Posterior vena cava (tissue), 2 donors: ENCODE results near the gene FUCA2. TPM values are rescaled to one million over a fixed set of nuclear protein-coding genes. Genes with fewer than 3 reads are reported as not detected.
"Not testable (repeated sequence)": the region's sequence is repeated elsewhere in the genome, so short reads cannot be mapped to it uniquely, and the experiment has no call there.

Source experiments
- DNase-seq: peaks from one replicate; pipeline ENCODE4 v3.0.0-alpha.2; 2020; ENCODE audit warnings: low spot score
- intact Hi-C, 2 donors: fragments of 100-400 bp; cut with DNase I; formaldehyde crosslinking; loops; one replicate each; pipeline versions ENCODE4 v1.14.1 to v1.14.2; 2022 to 2023
- total RNA-seq, 2 donors: library from RNA; stranded (reverse); fragmentation: NEBNext Ultra II Directional; extraction: Animal tissue kit (Norgen Biotek cat#: 25700); gene quantifications; one replicate each; pipeline ENCODE4 v1.2.1, GENCODE V29; 2021
- donor health status: DM: yes; HTN: yes; CAD: no.
- donor health status: DM: yes; HTN: yes; CAD: no.

Gene FUCA2
- total RNA-seq, 2 donors from 2014 or later = 41.4 to 49.6 TPM

DNA sequence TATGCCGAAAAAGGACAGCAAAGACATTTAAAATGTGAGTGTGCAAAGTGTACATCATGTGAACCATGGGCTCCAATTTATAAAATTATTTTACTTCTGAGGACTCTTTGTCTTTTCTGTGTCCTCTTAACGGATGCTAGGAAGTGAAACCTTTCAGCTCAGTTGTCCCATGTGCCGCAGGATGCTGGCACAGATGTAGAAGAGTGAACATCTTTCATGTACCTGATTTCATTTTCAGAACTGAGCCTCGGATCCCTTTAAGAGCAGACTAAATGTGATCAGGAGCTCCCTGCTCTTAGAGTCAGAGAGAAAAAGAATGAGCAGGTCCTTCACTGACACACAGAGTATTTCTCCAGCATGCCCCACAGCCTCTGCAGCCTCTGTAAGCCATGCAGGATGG lies 27.6 kb upstream of the FUCA2 start:
- no peak for DNase-seq
- intact Hi-C loops = no loop called here

DNA sequence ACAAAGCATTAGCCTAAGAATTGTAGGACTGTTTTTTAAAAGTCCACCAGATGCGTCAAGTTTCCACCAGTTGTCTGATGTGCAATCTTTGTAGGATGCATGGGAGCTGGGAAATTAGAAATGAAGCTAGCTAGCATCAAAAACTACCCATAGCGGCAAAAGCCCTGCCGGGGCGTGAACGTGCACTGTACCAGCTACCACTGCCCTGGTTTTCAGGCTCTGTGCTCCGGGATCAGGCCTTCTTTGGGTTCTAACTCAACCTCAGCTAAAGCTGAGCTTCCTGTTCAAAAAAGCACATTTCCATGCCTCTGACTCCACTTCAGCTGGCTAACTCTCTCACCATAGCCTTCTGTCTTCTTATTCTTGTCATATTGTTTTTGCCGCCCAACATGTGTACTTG lies 26.9 kb upstream of the FUCA2 start:
- intact Hi-C loops = no loop called here
- DNase-seq = no peak

DNA sequence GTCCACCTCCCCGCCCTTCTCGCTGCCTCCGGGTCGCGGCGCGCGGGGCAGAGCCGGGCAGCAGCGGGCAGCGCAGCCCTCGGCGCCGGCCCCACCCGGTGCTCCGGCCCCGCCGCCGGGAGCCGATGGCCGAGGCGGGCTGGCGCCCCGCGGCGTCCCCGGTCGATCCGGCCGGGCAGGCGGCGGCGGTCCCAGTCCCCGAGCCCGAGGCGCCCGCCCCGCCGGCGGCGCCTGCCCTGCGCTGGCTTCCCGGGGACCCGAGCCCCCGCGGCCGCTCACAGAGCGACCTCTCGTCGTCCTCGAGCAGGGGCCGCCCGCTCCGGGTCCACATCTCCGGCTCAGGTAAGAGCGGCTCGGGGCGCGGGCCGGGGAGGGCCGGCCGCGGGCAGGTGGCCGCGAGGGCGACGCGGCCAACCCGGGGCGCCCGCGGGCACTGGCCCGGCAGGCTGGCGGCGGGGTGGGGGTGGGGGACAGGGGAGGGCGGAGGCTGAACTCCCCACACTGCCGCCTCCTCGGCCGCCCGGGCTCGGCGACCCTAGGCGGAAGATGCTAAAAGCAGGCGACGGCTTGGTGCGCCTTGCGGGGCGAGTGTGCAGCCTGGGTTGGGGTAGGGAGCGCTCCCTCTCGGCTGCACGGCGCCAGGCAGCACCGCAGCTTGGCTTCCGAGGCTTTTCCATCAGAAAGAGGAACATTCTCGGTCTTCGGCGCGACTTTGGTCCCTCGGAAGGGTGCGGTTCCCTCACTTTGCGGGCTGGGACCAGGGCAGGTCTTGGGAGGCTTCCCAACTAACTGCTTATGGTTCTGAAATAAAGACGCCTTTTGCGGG lies 25.6 kb upstream of the FUCA2 start:
- DNase-seq = peak; percentile 91
- intact Hi-C loops = no loop called here

- intact Hi-C loops = no loop called here
- DNase-seq = peak; percentile 86
Observed at GRCh38 chr6:143536461-143536865, 24.9 kb upstream of the FUCA2 start.

GRCh38 chr6:143535189-143535614 lies 23.7 kb upstream of the FUCA2 start:
- intact Hi-C loops = no loop called here
- DNase-seq = no peak

DNA sequence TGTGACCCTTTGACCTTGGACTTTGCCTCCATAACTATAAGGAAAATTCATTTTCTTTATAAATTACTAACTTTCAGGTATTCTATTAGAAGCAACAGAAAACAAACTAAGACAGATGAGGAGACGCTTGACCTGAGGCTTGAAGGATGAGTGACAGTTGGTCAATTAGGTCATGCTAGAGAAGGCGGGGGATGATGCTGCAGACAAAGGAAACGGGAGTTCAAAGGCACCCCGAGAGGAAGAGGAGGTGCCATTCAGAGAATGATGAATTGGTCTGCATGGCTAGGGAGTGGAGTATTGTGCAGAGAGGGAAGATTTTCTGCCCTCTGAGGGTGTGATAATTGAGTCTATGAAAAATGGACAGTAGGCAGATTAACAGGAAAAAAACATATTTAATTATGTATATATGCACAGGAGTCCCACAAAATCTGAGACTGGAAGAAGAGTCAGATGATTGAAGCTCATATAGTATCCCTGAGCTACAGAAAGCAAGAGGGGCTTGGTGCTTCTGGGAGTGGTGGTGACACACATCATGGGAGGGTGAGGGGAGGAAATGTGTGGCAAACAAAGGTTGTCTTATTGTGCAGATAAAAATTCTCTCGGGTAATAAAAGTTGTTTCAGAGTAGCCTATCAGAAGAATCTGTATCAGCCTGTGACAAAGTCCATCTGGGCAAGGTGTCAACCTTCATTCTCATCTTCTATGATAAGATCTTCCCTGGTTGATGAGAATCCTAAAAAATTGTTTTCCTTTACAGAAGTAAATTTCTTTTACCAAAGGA lies 20.4 kb upstream of the FUCA2 start:
- DNase-seq = no peak
- intact Hi-C loops = no loop called here

DNA sequence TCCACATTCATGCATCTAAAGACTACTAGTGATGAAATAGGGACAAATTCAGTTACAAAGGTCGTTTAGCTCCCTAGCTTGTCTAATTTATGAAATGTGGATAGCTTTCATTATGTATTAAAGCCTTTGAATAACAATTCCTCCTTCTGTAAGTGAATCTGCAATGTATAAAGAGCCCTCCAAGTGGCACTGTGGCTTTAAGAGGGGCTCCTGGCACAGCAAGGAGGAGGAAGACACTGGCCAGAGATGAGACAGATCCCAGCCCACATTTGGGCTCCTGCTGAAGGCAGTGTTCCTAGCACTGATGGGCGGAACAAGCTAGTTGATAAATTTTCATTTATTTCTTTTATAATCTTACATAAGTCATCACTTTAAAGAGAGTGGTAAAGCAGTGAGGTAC lies 17.6 kb upstream of the FUCA2 start:
- intact Hi-C loops = no loop called here
- no peak for DNase-seq

DNA sequence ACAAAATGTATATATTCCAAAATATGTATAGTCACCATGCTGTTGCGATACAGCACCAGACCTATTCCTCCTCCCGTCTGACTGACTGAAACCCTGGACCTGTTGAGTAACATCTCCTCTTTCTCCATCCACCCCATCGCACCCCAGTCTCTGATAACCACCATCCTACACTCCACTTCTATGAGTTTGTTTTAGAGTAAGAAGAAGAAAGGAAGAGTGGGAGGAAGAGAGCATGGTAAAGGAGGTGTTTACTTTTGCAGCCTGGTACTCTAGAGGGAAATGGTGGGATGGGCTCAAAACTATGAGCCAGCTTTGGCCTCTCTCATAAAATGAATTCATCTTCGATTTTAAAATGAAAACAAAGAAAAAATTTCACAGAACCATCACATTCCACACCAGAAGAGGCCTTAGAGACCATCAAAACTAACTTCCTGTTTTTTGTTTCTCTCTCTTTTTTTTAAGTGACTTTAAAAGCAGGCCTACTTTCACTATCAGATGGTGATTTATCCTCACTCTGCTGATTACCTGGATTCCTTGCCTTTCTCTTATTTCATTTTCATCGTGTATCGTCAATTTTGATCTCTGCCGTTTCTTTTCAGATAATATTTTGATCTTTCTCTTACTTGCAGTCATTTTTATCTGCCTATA lies 16.8 kb upstream of the FUCA2 start:
- intact Hi-C loops = no loop called here
- DNase-seq = no peak

DNA sequence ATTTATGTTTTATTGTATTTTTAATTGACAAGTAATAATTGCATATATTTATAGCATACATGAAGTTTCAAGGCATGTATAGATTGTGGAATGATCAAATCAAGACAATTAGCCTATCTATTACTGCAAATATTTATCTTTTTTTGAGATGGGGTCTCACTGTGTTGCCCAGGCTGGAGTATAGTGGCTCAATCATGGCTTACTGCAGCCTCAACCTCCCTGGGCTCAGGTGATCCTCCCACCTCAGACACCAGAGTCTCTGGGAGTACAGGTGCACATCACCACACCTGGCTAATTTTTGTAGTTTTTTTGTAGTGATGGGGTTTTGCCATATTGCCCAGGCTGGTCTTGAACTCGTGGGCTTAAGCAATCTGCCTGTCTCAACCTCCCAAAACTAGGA lies 16.2 kb upstream of the FUCA2 start:
- no peak for DNase-seq
- intact Hi-C loops = no loop called here

DNA sequence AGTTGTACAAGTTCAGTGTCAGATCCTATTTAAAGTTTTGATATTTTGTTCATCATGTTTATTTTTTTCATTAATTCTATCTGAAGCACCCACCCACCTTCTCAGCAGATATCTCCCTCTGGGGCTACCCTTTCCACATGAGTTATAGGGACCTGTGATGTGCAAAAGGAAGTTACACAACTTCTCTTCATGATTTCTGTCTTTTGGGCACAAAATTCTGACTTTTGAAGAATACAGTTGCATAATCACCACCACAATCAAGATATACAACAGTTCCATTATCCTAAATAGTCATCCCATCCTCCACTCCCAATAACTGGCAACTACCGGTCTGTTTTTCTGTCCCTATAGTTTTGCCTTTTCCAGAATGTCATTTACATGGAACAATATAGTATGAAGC lies 13.8 kb upstream of the FUCA2 start:
- intact Hi-C loops = no loop called here
- DNase-seq = no peak

DNA sequence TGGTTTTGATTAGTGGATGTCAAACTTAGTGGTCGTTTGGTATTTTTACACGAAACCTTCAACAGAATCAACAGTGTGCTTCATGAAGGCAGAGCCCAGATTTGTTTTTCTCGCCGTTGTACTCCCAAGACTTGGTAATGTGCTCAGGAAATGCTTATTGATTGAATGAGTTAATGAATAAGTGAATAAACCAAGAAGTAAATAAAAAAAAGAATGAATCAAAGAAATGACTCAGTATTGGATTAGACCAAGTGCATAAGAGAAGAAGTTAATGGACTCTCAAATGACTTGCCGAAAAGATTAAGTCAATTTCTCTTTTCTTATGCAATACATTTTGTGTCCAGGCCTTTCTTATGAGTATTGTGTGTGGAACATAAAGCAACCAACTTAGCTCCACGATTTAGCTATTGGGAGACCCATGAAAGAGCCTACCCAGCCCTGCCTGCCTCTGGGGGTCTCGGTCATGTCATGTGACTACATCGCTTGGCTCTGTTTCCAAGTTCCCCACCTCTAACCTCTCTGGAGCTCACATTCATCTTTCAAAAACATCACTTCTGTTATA lies 10.6 kb upstream of the FUCA2 start:
- intact Hi-C loops = no loop called here

DNA sequence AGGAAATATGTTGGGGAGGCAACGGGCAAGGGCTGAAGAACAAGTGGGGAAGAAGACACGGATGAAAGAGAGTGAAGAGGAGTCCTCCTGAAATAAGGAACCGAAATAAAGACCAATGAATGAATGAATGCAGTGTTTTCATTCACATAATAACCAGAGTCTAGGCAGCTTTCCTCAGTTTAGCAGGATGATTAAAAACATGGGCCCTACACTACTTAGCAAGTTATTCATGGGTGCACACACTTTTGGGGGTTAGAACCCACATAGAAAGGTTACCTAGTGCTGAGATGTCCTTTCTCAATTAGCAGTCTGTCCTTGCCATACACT lies 5.9 kb upstream of the FUCA2 start:
- intact Hi-C loops = no loop called here
- DNase-seq = no peak

More for the DNA sequence above, 10.6 kb upstream of the FUCA2 start:
- DNase-seq = no peak

DNA sequence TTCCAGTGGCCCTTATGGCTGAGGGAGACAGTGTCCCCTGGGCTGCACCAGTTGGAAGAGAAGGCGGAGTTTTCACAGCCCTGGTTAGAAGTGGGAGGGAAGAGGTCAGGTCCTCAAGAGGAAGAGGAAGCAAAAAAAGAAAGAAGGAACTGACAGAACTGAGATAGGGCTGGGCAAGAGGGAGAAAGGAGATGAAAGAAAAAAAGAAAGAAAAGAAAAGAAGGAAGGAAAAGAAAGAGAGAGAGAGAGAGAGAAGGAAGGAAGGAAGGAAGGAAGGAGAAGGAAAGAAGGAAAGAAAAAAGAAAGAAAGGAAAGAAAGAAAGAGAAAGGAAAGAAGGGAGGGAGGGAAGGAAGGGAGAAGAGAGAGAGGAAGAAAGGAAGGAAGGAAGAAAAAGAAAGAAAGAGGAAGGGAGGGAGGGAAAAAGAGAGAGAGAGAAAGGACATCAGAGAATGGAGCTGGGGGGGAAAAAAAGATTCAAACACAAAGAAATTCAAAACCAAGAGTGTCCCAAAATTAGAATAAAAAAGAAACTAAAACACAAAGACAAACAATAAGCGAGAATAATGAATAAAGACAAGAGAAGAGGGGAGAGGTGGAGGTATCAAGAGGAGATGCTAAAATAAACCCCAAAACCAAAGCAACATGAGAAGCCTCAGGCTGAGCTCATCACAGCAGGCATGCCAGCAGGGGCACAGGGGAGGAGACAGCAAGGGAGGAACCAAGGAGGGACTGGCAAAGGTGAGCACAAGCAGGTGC lies 5.3 kb upstream of the FUCA2 start:
- intact Hi-C loops = no loop called here
- no peak for DNase-seq

DNA sequence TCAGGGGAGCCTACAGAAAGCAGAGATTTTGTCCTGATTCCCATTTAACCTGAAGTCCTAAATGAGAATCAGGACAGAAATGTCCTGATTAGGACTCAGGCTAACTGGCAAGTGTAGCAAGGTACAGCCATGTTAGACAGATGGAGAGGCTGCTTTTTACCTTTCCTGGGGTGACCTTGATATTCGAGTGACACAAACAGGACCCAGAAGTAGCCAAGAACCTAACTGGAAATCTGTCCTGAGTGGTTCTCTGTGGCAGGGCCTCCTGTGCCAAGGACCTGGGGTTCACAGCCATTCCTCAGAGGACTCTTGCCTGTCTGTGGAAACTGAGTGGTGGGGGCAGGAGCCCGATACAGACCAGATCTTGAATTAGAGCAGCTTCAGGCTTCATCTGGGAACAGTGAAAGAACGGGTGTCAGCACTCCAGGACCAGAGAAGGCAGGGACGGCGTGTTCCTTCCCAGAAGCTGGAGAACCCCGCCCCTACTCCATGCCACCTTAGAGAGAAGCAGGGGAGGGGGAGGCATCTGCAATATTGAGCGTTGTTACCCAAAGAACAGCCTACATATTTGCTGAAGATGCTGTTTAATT lies 4.3 kb upstream of the FUCA2 start:
- intact Hi-C loops = no loop called here

GRCh38 chr6:143515061-143515760 lies 3.7 kb upstream of the FUCA2 start:
- intact Hi-C loops = no loop called here
- DNase-seq = no peak

More for the DNA sequence above, 4.3 kb upstream of the FUCA2 start:
- DNase-seq = no peak

- no peak for DNase-seq
- intact Hi-C loops = no loop called here
Observed at GRCh38 chr6:143513410-143513809, 1.9 kb upstream of the FUCA2 start.

DNA sequence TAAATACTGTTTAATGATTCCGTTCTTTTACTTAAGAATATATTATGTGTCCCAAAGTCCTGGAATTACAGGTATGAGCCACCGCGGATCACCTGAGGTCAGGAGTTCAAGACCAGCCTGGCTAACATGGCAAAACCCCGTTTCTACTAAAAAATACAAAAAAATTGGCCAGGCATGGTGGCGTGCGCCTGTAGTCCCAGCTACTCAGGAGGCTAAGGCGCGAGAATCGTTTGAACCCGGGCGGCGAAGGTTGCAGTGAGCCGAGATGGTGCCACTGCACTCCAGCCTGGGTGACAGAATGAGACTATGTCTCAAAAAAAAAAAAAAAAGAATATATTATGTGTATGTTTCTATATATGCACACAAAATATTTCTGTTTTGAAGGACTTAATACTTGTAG lies 1.2 kb downstream of the FUCA2 start:
- intact Hi-C loops, DNase-seq: not testable (repeated sequence)

GRCh38 chr6:143507358-143508145 lies 4.0 kb downstream of the FUCA2 start:
- DNase-seq = no peak

More at GRCh38 chr6:143507358-143508145, 4.0 kb downstream of the FUCA2 start:
- intact Hi-C loops = no loop called here
